Suppressor macrophage treated with lipopolysaccharide for 1 hour (primary cell): Measurements from ENCODE around the gene TBX3.
"Not testable (repeated sequence)": the region's sequence is repeated elsewhere in the genome, so short reads cannot be mapped to it uniquely, and the experiment has no call there.

Experiments used
- DNase-seq, 3 donors: peaks; one replicate each; pipeline ENCODE4 v3.0.0-alpha.2; 2020 to 2022

TBX3 gene

GRCh38 chr12:114684098-114684869 lies at the start of gene TBX3:
TSS of gene TBX3 (minus strand) at chr12:114684175. CDS start at chr12:114683200, 975 bp downstream.
- DNase-seq = peak; percentile 56 to 84 (median 60)

GRCh38 chr12:114732426-114733030 lies 48.6 kb upstream of the TBX3 start:
- no peak for DNase-seq

GRCh38 chr12:114729731-114730130 lies 45.8 kb upstream of the TBX3 start:
- no peak for DNase-seq

GRCh38 chr12:114726092-114726710 lies 42.2 kb upstream of the TBX3 start:
- no peak for DNase-seq

- DNase-seq = not testable (repeated sequence)
Measured at GRCh38 chr12:114722176-114722575, 38.2 kb upstream of the TBX3 start.

GRCh38 chr12:114721266-114721665 lies 37.3 kb upstream of the TBX3 start:
- no peak for DNase-seq

- DNase-seq = no peak
Measured at GRCh38 chr12:114713466-114714215, 29.7 kb upstream of the TBX3 start.

GRCh38 chr12:114711689-114712152 lies 27.7 kb upstream of the TBX3 start:
- no peak for DNase-seq

- DNase-seq = no peak
Measured at GRCh38 chr12:114710151-114710550, 26.2 kb upstream of the TBX3 start.

GRCh38 chr12:114709112-114709511 lies 25.1 kb upstream of the TBX3 start:
- DNase-seq = no peak

GRCh38 chr12:114708598-114708997 lies 24.6 kb upstream of the TBX3 start:
- not testable (repeated sequence) for DNase-seq

- no peak for DNase-seq
Measured at GRCh38 chr12:114704096-114704495, 20.1 kb upstream of the TBX3 start.

GRCh38 chr12:114703060-114703493 lies 19.1 kb upstream of the TBX3 start:
- no peak for DNase-seq

- DNase-seq = no peak
Measured at GRCh38 chr12:114702462-114702861, 18.5 kb upstream of the TBX3 start.

GRCh38 chr12:114701553-114701952 lies 17.6 kb upstream of the TBX3 start:
- no peak for DNase-seq

GRCh38 chr12:114701104-114701414 lies 17.1 kb upstream of the TBX3 start:
- no peak for DNase-seq

- no peak for DNase-seq
Measured at GRCh38 chr12:114700392-114701103, 16.6 kb upstream of the TBX3 start.

GRCh38 chr12:114698566-114699163 lies 14.7 kb upstream of the TBX3 start:
- DNase-seq = no peak

GRCh38 chr12:114697741-114698565 lies 14.0 kb upstream of the TBX3 start:
- DNase-seq = no peak

- no peak for DNase-seq
Measured at GRCh38 chr12:114697243-114697716, 13.3 kb upstream of the TBX3 start.
